SK-N-SH (cell line): ENCODE measurements around the gene PXYLP1.

Experiments
- EZH2phosphoT487 ChIP-seq: fragments of 200-600 bp; sonication (generic); IDR thresholded peaks from 2 replicates; pipeline ENCODE4 v1.6.1; 2017; ENCODE audit warnings: low read depth, mixed run types, mild to moderate bottlenecking, antibody characterized with exemption, moderate library complexity, borderline replicate concordance
- RAD21 ChIP-seq: IDR thresholded peaks from 2 replicates; pipeline ENCODE4 v1.6.1; 2012; ENCODE audit warnings: mild to moderate bottlenecking, low read length
- RFX5 ChIP-seq: IDR thresholded peaks from 2 replicates; pipeline ENCODE4 v1.6.1; 2012; ENCODE audit warnings: mild to moderate bottlenecking, improper control_type of control experiment, low read length
- RXRA ChIP-seq: IDR thresholded peaks from 2 replicates; pipeline ENCODE4 v1.4.0; 2012; ENCODE audit warnings: low read depth, mild to moderate bottlenecking, borderline replicate concordance
- SIN3A ChIP-seq: IDR thresholded peaks from 2 replicates; pipeline ENCODE4 v1.6.1; 2012; ENCODE audit warnings: low read depth, mild to moderate bottlenecking, low read length, moderate library complexity, borderline replicate concordance
- TCF12 ChIP-seq: IDR thresholded peaks from 2 replicates; pipeline ENCODE4 v1.4.0; 2012
- TF ChIP-seq, protein P1 (sequence below): fragments of 200-600 bp; sonication (generic); IDR thresholded peaks from 2 replicates; pipeline ENCODE4 v1.6.1; 2017; ENCODE audit warnings: antibody characterized with exemption, mild to moderate bottlenecking, moderate library complexity
- TF ChIP-seq, protein P2 (sequence below): IDR thresholded peaks from 2 replicates; pipeline ENCODE4 v1.4.0; 2012; ENCODE audit warnings: low read depth, borderline replicate concordance
- TF ChIP-seq, protein P3 (sequence below): IDR thresholded peaks from 2 replicates; pipeline ENCODE4 v1.6.1; 2012; ENCODE audit warnings: mild to moderate bottlenecking, low read depth, low read length, moderate library complexity
- TF ChIP-seq, protein P4 (sequence below): fragments of 150-350 bp; IDR thresholded peaks from 2 replicates; pipeline ENCODE4 v1.6.1; 2016; ENCODE audit warnings: mild to moderate bottlenecking, low read depth, low read length
- TF ChIP-seq, protein P5 (sequence below): IDR thresholded peaks from 2 replicates; pipeline ENCODE4 v1.4.0; 2012; ENCODE audit warnings: low read depth

DNA sequence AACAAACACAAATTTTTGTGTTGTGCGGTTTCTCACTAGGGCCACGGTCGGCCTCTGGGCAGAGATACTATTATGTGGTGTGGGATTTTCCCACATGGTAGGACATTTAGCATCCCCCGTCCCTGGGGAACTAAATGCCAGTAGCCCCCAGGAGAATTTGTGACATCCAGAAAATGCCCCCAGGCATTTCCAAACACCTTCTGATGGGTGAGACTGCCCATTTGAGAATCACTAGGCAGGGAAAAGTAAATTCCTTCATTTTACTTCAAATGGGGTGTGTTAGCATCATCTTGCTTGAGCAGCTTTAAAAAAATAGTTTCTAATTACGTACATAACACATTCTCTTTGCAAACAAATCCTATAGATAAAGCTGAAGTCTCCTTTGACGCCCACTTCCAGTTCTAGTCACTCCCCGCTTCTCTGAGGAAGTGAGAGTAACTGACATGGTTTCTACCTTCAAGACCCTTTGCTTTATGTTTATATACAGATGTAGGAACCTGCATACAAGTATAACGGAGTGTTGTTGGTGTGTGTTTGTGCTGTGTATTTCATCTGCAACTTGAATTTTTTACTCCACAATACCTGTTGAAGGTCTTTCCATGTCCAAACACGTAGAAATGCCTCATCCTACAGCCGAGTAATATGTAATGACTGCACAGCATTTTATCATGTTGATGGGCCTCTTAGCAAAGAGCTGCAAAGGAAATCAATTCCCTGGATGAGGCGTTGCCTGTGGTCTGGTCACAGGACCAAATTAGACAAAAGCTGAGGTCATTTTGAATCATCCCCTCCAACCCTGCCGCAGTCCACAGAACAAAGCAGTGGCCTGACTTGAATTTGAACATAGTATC is 105.3 kb downstream of the PXYLP1 start:
- TF ChIP-seq, protein P1, sequence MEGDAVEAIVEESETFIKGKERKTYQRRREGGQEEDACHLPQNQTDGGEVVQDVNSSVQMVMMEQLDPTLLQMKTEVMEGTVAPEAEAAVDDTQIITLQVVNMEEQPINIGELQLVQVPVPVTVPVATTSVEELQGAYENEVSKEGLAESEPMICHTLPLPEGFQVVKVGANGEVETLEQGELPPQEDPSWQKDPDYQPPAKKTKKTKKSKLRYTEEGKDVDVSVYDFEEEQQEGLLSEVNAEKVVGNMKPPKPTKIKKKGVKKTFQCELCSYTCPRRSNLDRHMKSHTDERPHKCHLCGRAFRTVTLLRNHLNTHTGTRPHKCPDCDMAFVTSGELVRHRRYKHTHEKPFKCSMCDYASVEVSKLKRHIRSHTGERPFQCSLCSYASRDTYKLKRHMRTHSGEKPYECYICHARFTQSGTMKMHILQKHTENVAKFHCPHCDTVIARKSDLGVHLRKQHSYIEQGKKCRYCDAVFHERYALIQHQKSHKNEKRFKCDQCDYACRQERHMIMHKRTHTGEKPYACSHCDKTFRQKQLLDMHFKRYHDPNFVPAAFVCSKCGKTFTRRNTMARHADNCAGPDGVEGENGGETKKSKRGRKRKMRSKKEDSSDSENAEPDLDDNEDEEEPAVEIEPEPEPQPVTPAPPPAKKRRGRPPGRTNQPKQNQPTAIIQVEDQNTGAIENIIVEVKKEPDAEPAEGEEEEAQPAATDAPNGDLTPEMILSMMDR: no peak
- TF ChIP-seq RXRA (no peak), SIN3A (no peak), RFX5 (no peak), EZH2phosphoT487 (no peak), TCF12 (0 out of 2 replicates have a peak, but pooled peaks have one; percentile 26), RAD21 (no peak)
- TF ChIP-seq, protein P2, sequence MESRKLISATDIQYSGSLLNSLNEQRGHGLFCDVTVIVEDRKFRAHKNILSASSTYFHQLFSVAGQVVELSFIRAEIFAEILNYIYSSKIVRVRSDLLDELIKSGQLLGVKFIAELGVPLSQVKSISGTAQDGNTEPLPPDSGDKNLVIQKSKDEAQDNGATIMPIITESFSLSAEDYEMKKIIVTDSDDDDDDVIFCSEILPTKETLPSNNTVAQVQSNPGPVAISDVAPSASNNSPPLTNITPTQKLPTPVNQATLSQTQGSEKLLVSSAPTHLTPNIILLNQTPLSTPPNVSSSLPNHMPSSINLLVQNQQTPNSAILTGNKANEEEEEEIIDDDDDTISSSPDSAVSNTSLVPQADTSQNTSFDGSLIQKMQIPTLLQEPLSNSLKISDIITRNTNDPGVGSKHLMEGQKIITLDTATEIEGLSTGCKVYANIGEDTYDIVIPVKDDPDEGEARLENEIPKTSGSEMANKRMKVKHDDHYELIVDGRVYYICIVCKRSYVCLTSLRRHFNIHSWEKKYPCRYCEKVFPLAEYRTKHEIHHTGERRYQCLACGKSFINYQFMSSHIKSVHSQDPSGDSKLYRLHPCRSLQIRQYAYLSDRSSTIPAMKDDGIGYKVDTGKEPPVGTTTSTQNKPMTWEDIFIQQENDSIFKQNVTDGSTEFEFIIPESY: no peak
- TF ChIP-seq, protein P3, sequence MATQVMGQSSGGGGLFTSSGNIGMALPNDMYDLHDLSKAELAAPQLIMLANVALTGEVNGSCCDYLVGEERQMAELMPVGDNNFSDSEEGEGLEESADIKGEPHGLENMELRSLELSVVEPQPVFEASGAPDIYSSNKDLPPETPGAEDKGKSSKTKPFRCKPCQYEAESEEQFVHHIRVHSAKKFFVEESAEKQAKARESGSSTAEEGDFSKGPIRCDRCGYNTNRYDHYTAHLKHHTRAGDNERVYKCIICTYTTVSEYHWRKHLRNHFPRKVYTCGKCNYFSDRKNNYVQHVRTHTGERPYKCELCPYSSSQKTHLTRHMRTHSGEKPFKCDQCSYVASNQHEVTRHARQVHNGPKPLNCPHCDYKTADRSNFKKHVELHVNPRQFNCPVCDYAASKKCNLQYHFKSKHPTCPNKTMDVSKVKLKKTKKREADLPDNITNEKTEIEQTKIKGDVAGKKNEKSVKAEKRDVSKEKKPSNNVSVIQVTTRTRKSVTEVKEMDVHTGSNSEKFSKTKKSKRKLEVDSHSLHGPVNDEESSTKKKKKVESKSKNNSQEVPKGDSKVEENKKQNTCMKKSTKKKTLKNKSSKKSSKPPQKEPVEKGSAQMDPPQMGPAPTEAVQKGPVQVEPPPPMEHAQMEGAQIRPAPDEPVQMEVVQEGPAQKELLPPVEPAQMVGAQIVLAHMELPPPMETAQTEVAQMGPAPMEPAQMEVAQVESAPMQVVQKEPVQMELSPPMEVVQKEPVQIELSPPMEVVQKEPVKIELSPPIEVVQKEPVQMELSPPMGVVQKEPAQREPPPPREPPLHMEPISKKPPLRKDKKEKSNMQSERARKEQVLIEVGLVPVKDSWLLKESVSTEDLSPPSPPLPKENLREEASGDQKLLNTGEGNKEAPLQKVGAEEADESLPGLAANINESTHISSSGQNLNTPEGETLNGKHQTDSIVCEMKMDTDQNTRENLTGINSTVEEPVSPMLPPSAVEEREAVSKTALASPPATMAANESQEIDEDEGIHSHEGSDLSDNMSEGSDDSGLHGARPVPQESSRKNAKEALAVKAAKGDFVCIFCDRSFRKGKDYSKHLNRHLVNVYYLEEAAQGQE: no peak
- TF ChIP-seq, protein P4, sequence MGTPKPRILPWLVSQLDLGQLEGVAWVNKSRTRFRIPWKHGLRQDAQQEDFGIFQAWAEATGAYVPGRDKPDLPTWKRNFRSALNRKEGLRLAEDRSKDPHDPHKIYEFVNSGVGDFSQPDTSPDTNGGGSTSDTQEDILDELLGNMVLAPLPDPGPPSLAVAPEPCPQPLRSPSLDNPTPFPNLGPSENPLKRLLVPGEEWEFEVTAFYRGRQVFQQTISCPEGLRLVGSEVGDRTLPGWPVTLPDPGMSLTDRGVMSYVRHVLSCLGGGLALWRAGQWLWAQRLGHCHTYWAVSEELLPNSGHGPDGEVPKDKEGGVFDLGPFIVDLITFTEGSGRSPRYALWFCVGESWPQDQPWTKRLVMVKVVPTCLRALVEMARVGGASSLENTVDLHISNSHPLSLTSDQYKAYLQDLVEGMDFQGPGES: no peak
- TF ChIP-seq, protein P5, sequence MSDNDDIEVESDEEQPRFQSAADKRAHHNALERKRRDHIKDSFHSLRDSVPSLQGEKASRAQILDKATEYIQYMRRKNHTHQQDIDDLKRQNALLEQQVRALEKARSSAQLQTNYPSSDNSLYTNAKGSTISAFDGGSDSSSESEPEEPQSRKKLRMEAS: no peak
